Adrenal gland (tissue), 9 donors: ENCODE measurements around the gene SMIM45.
A peak's percentile ranks its signal among the peaks of the same experiment; 100 is the strongest.

Experiments
- DNase-seq, 7 donors: peaks; one replicate each; pipeline ENCODE4 v3.0.0-alpha.2; 2019 to 2020
- H3K27ac ChIP-seq, 5 donors: fragments of 200-600 bp; sonication (generic) in 4 of 5; 1 replicate in 3 of 5; 2 replicates in 2 of 5; pipeline versions ENCODE4 v1.5.1 to v1.8.0; 2016 to 2020; ENCODE audit warnings: mild to moderate bottlenecking in 1 of 5
- H3K27me3 ChIP-seq: fragments of 200-600 bp; 2 replicates; pipeline ENCODE4 v1.8.0; 2021
- H3K36me3 ChIP-seq, 2 donors: fragments of 200-600 bp; replicated peaks in 1 of 2; 1 replicate in 1 of 2; 2 replicates in 1 of 2; pipeline versions ENCODE4 v1.5.1 to v1.8.0; 2018 to 2022
- H3K4me1 ChIP-seq, 2 donors: fragments of 200-600 bp; replicated peaks in 1 of 2; 1 replicate in 1 of 2; 2 replicates in 1 of 2; pipeline versions ENCODE4 v1.5.1 to v1.8.0; 2018 to 2021
- H3K4me3 ChIP-seq, 4 donors: fragments of 200-600 bp; sonication (generic) in 3 of 4; one replicate each; pipeline ENCODE4 v1.5.1; 2016 to 2018
- H3K9me3 ChIP-seq, 3 donors: fragments of 200-600 bp; sonication (generic) in 1 of 3; replicated peaks in 1 of 3; 1 replicate in 2 of 3; 2 replicates in 1 of 3; pipeline versions ENCODE4 v1.5.1 to v1.8.0; 2016 to 2021
- CTCF ChIP-seq, 6 experiments: fragments of 450-650 bp in 4 of 6; fragments of 200-600 bp in 2 of 6; sonication (generic) in 1 of 6; IDR thresholded peaks; 1 replicate in 5 of 6; 2 replicates in 1 of 6; pipeline versions ENCODE4 v1.5.1 to v1.8.0; 2016 to 2021; ENCODE audit warnings: antibody characterized with exemption in 6 of 6, mild to moderate bottlenecking in 2 of 6, moderate library complexity in 1 of 6
- POLR2A ChIP-seq, 2 donors: fragments of 450-650 bp; IDR thresholded peaks; one replicate each; pipeline ENCODE4 v1.6.1; 2017; ENCODE audit warnings: antibody characterized with exemption in 2 of 2, mild to moderate bottlenecking in 2 of 2, moderate library complexity in 1 of 2
- WGBS, 4 donors: extraction: QIAGEN DNeasy Blood & Tissue Kit in 2 of 4; methylation state at CpG; one replicate each; pipeline versions ENCODE4 v1.1.5 to v1.1.7; 2013 to 2017; 5-methylcytosine and 5-hydroxymethylcytosine counted together
- intact Hi-C, 2 donors: fragments of 100-400 bp; cut with DNase I; formaldehyde crosslinking; loops; one replicate each; pipeline versions ENCODE4 v1.14.1 to v1.15.0; 2022 to 2023
- donor health status: healthy with polysubstance abuse.
- donor health status: Bipolar disorder and iron deficiency.
- donor health status: DM: yes; HTN: yes; CAD: no.
- donor health status: DM: no; HTN: no; CAD: no.
- donor health status: DM: no; HTN: no; CAD: no.

SMIM45 gene

DNA sequence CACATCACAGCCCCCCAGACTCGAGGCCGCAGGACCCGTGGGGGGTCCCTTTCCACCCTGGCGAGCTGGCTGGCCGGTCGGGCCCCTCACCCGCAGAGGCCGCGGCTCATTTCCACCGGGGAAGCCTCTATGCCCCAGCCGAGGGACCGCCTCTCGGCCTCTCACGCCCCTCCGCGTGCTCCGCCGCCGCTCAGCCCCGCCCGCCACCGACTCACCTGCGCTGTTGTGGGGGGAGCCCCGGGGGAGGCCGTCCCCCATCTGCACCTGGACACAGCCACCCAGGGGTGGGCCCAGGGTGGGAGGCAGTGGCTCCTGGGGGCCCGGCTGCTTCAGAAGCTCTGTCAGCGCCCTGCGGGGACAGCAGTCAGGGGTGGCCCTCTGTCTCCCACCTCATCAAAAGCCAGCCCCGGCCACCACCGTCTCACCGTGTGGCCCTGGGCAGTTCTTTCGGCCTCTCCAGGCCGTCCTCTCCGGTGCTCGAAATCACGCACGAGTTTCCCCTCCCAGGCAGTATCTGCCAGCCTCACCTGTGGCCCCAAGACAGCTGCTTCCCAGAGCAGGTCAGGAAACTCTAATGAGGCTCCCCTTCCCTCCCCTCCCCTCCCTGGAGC lies 40.8 kb upstream of the SMIM45 start:
- Histone ChIP-seq H3K36me3 (peaks cover 0 to 6% of the 10 kb centered on the region in 2 donors), H3K27ac (peak overlapping the region in 3 of 5 donors; percentile 59 to 73 (median 64)), H3K27me3 (peaks cover 12% of the 10 kb centered on the region), H3K4me3 (peak overlapping the region in 1 of 4 donors; percentile 49), H3K9me3 (no peaks in the 10 kb centered on the region), H3K4me1 (peaks cover 24 to 42% of the 10 kb centered on the region in 2 donors)
- WGBS, 4 donors: 33 to 61% (median 46%) methylated on average over 8 to 37 of the region's 37 CpGs
- TF ChIP-seq CTCF (IDR thresholded peaks at IDR 0.05) (no peak), POLR2A (IDR thresholded peaks at IDR 0.05) (no peak)
- intact Hi-C loops: no loop called here
- peak in 1 of 7 donors; percentile 15 for DNase-seq

- TF ChIP-seq CTCF (IDR thresholded peaks at IDR 0.05): no peak
- TF ChIP-seq POLR2A (IDR thresholded peaks at IDR 0.05): no peak
- H3K36me3 ChIP-seq: no peaks in the 10 kb centered on the region
- WGBS, 4 donors: 57 to 73% (median 65%) methylated on average over 8 to 9 of the region's 9 CpGs
- H3K4me3 ChIP-seq: peak overlapping the region in 1 of 4 donors; percentile 79
- intact Hi-C loops: no loop called here
- peak in 1 of 7 donors; percentile 20 for DNase-seq
- H3K27ac ChIP-seq: peak overlapping the region in 2 of 5 donors; percentile 55 to 67
- peaks cover 25 to 42% of the 10 kb centered on the region in 2 donors for H3K4me1 ChIP-seq
- H3K27me3 ChIP-seq: peaks cover 12% of the 10 kb centered on the region
- no peaks in the 10 kb centered on the region for H3K9me3 ChIP-seq
These were observed 39.5 kb upstream of the SMIM45 start for GRCh38 chr22:41912338-41913039.

GRCh38 chr22:41913040-41913719 lies 38.8 kb upstream of the SMIM45 start:
- H3K27me3 ChIP-seq: peaks cover 12% of the 10 kb centered on the region
- peaks cover 31 to 48% of the 10 kb centered on the region in 2 donors for H3K4me1 ChIP-seq

More at GRCh38 chr22:41913040-41913719, 38.8 kb upstream of the SMIM45 start:
- intact Hi-C loops: no loop called here
- Histone ChIP-seq H3K36me3 (no peaks in the 10 kb centered on the region), H3K9me3 (no peaks in the 10 kb centered on the region), H3K27ac (peak overlapping the region in 3 of 5 donors; percentile 19 to 67 (median 55)), H3K4me3 (peak overlapping the region in 1 of 4 donors; percentile 79)
- WGBS, 4 donors: 50 to 72% (median 58%) methylated on average over 4 to 11 of the region's 11 CpGs
- TF ChIP-seq CTCF (IDR thresholded peaks at IDR 0.05): no peak
- no peak for TF ChIP-seq POLR2A (IDR thresholded peaks at IDR 0.05)
- peak in 6 of 7 donors; percentile 67 to 82 (median 72) for DNase-seq
